Neuronal stem cell (in vitro differentiated cells): ENCODE measurements around the gene TXNL4B.

ENCODE experiments used
- DNase-seq: peaks from one replicate; pipeline ENCODE4 v3.0.0-alpha.2; 2013; ENCODE audit warnings: low spot score
- H2AFZ ChIP-seq: one replicate; pipeline ENCODE4 v1.6.1; 2013; ENCODE audit warnings: mild to moderate bottlenecking, low read length, inconsistent platforms
- H2AK5ac ChIP-seq: 2 replicates; pipeline ENCODE4 v1.6.1; 2013; ENCODE audit warnings: low read depth, mild to moderate bottlenecking, inconsistent platforms, low read length, moderate library complexity, mixed read lengths
- H2BK120ac ChIP-seq: 2 replicates; pipeline ENCODE4 v1.6.1; 2013; ENCODE audit warnings: low read depth, mild to moderate bottlenecking, inconsistent platforms, low read length, moderate library complexity, mixed read lengths
- H2BK12ac ChIP-seq: one replicate; pipeline ENCODE4 v1.6.1; 2013; ENCODE audit warnings: low read length, inconsistent platforms
- H2BK15ac ChIP-seq: 2 replicates; pipeline ENCODE4 v1.6.1; 2013; ENCODE audit warnings: mild to moderate bottlenecking, low read length, inconsistent platforms, mixed read lengths
- H2BK5ac ChIP-seq: one replicate; pipeline ENCODE4 v1.6.1; 2013; ENCODE audit warnings: inconsistent platforms, mild to moderate bottlenecking, low read length, moderate library complexity
- H3K14ac ChIP-seq: one replicate; pipeline ENCODE4 v1.6.1; 2013; ENCODE audit warnings: low read length, inconsistent platforms
- H3K18ac ChIP-seq: 2 replicates; pipeline ENCODE4 v1.6.1; 2013; ENCODE audit warnings: low read length, inconsistent platforms
- H3K23ac ChIP-seq: 2 replicates; pipeline ENCODE4 v1.6.1; 2013; ENCODE audit warnings: low read depth, mild to moderate bottlenecking, mixed read lengths, low read length, inconsistent platforms; ENCODE audit not compliant: poor library complexity
- H3K27ac ChIP-seq: replicated peaks from 3 replicates; pipeline ENCODE4 v1.5.1; 2013; ENCODE audit warnings: low read length, inconsistent platforms
- H3K27me3 ChIP-seq, 3 experiments: 2 replicates each; pipeline ENCODE4 v1.6.1; 2013; ENCODE audit warnings: low read length in 3 of 3, mild to moderate bottlenecking in 2 of 3, inconsistent platforms in 1 of 3, low read depth in 1 of 3, mixed read lengths in 1 of 3, moderate library complexity in 1 of 3; ENCODE audit not compliant: control insufficient read depth in 3 of 3, insufficient read depth in 3 of 3
- H3K36me3 ChIP-seq, 2 donors: replicated peaks in 1 of 2; 2 replicates each; pipeline ENCODE4 v1.6.1; 2013; ENCODE audit warnings: low read length in 2 of 2; ENCODE audit not compliant: control insufficient read depth in 2 of 2, insufficient read depth in 2 of 2
- H3K4ac ChIP-seq: 2 replicates; pipeline ENCODE4 v1.6.1; 2013; ENCODE audit warnings: inconsistent platforms, mild to moderate bottlenecking, low read length, moderate library complexity
- H3K4me1 ChIP-seq, 2 donors: 1 replicate in 1 of 2; 2 replicates in 1 of 2; pipeline ENCODE4 v1.6.1; 2013; ENCODE audit warnings: low read length in 2 of 2, low read depth in 1 of 2; ENCODE audit not compliant: control insufficient read depth in 2 of 2, insufficient read depth in 1 of 2
- H3K4me2 ChIP-seq: one replicate; pipeline ENCODE4 v1.6.1; 2013; ENCODE audit warnings: mild to moderate bottlenecking, low read length, inconsistent platforms; ENCODE audit not compliant: insufficient read depth, poor library complexity, severe bottlenecking
- H3K4me3 ChIP-seq, 2 donors: 2 replicates each; pipeline ENCODE4 v1.5.1; 2013; ENCODE audit warnings: low read length in 2 of 2, mild to moderate bottlenecking in 2 of 2, inconsistent platforms in 1 of 2, moderate library complexity in 1 of 2
- H3K79me1 ChIP-seq: one replicate; pipeline ENCODE4 v1.6.1; 2013; ENCODE audit warnings: low read depth, mild to moderate bottlenecking, inconsistent platforms, low read length, moderate library complexity
- H3K9ac ChIP-seq: one replicate; pipeline ENCODE4 v1.6.1; 2013; ENCODE audit warnings: mild to moderate bottlenecking, low read depth, low read length, inconsistent platforms; ENCODE audit not compliant: poor library complexity
- H3K9me3 ChIP-seq, 2 donors: replicated peaks in 1 of 2; 2 replicates each; pipeline versions ENCODE3 to v1.6.1; 2013; ENCODE audit warnings: low read length in 2 of 2, mild to moderate bottlenecking in 2 of 2, inconsistent platforms in 1 of 2, low read depth in 1 of 2, mixed read lengths in 1 of 2, moderate library complexity in 1 of 2; ENCODE audit not compliant: control insufficient read depth in 2 of 2, insufficient read depth in 1 of 2
- H4K8ac ChIP-seq: one replicate; pipeline ENCODE4 v1.6.1; 2013; ENCODE audit warnings: low read depth, mild to moderate bottlenecking, inconsistent platforms, low read length, moderate library complexity
- H4K91ac ChIP-seq: one replicate; pipeline ENCODE4 v1.6.1; 2013; ENCODE audit warnings: low read length, low read depth, mild to moderate bottlenecking, inconsistent platforms; ENCODE audit not compliant: poor library complexity
- WGBS, 2 donors: extraction: QIAGEN DNeasy Blood & Tissue Kit; methylation state at CpG; one replicate each; pipeline ENCODE4 v1.1.7; 2013; ENCODE audit warnings: missing lambda C conversion rate in 2 of 2, mixed read lengths in 1 of 2; ENCODE audit not compliant: insufficient read length in 2 of 2, insufficient replicate concordance in 1 of 2; ENCODE audit errors: extremely low coverage in 2 of 2; 5-methylcytosine and 5-hydroxymethylcytosine counted together

TXNL4B gene

DNA sequence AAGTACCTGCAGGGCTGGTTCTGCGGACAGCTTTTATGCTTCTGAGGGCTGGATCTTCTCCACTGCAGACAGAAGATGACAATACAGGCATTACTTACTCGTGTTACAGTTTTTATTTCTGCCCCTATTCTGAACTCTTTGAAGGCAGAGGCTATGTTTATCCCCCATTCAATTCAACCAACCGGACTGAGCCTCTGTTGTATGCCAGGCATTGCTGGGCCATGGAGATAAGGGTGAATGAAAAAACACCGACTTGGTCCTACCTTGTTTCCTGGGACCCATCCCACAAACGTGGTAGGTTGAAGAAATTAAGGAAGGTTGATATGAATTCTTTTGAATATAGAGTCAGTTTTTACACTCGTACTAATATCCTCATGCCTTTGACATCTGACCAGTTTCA, 49.1 kb downstream of the TXNL4B start:
- no peaks in the 10 kb centered on the region for H3K79me1 ChIP-seq
- no peak overlapping the region for H3K27ac ChIP-seq
- H2BK5ac ChIP-seq, result no peak overlapping the region
- no peak overlapping the region for H3K4me2 ChIP-seq
- no peak overlapping the region for H3K23ac ChIP-seq
- no peak overlapping the region for H3K18ac ChIP-seq
- H4K91ac ChIP-seq, result no peak overlapping the region
- H3K9ac ChIP-seq, result no peak overlapping the region
- no peaks in the 10 kb centered on the region for H3K27me3 ChIP-seq
- DNase-seq, result no peak
- no peak overlapping the region for H2AFZ ChIP-seq
- no peak overlapping the region for H3K4ac ChIP-seq
- no peak overlapping the region for H2BK15ac ChIP-seq
- H3K4me1 ChIP-seq, result no peaks in the 10 kb centered on the region
- H2AK5ac ChIP-seq, result no peak overlapping the region
- H3K36me3 ChIP-seq, result no peaks in the 10 kb centered on the region
- H4K8ac ChIP-seq, result no peak overlapping the region
- no peak overlapping the region for H3K4me3 ChIP-seq
- H3K14ac ChIP-seq, result no peak overlapping the region
- WGBS, 2 donors, result no CpG with 5 or more reads among the region's 6 CpGs
- peaks cover 0 to 4% of the 10 kb centered on the region in 2 donors for H3K9me3 ChIP-seq
- H2BK120ac ChIP-seq, result no peak overlapping the region
- H2BK12ac ChIP-seq, result no peak overlapping the region

DNA sequence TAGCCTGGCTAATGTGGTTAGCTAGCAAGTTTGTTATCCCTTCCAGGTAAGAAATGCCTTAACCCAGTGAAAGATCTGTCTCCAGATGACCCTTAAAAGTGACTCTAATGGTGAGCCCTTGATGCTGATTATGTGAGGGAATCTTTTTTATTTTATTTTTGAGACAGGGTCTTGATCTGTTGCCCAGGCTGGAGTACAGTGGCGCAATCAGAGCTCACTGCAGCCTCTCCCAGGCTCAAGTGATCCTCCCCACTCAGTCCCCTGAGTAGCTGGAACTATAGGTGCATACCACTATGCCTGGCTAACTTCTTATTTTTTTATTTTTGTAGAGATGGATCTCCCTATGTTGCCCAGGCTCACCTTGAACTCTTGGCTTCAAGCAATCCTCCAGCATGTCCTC, 49.9 kb downstream of the TXNL4B start:
- Histone ChIP-seq H3K23ac (no peak overlapping the region), H2BK5ac (no peak overlapping the region), H3K9me3 (no peaks in the 10 kb centered on the region), H4K8ac (no peak overlapping the region), H2BK12ac (no peak overlapping the region), H3K36me3 (no peaks in the 10 kb centered on the region), H3K18ac (no peak overlapping the region), H2BK120ac (no peak overlapping the region), H3K4me1 (no peaks in the 10 kb centered on the region), H3K27me3 (no peaks in the 10 kb centered on the region), H3K4me3 (no peak overlapping the region), H3K4ac (no peak overlapping the region), H2AFZ (no peak overlapping the region), H3K4me2 (no peak overlapping the region), H3K14ac (no peak overlapping the region), H3K79me1 (no peaks in the 10 kb centered on the region), H2BK15ac (no peak overlapping the region), H2AK5ac (no peak overlapping the region), H4K91ac (no peak overlapping the region), H3K27ac (no peak overlapping the region), H3K9ac (no peak overlapping the region)
- no CpG with 5 or more reads among the region's 1 CpG for WGBS, 2 donors
- no peak for DNase-seq

DNA sequence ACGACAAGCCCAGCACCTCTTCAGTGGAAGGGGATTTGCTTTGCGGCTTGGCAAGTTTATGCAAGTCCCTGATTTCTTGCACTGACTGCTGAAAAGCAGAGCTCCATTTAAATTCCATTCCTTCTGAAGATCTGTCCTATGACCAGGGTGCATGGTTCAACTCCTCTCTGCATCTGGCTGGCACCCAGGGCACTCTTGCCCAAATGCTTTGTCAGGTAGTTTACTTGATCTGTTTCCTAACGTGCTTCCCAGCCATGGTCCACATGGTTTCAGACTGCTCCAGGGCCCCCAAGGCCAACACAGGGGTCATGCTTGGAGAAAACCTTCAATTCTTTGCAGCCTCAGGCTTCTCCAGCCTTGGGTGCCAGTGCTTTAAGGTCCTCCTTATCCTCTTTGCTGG, 50.4 kb downstream of the TXNL4B start:
- Histone ChIP-seq H3K27me3 (no peaks in the 10 kb centered on the region), H3K79me1 (no peaks in the 10 kb centered on the region), H3K4me3 (peak overlapping the region in 1 of 2 donors; percentile 42), H3K9ac (no peak overlapping the region), H2BK15ac (no peak overlapping the region), H3K36me3 (no peaks in the 10 kb centered on the region), H2AFZ (no peak overlapping the region), H3K27ac (no peak overlapping the region), H4K8ac (no peak overlapping the region), H3K9me3 (no peaks in the 10 kb centered on the region), H3K4ac (no peak overlapping the region), H4K91ac (no peak overlapping the region), H3K14ac (no peak overlapping the region), H3K4me2 (no peak overlapping the region), H2AK5ac (no peak overlapping the region), H2BK120ac (no peak overlapping the region), H3K4me1 (no peaks in the 10 kb centered on the region), H3K23ac (no peak overlapping the region), H2BK5ac (no peak overlapping the region), H3K18ac (no peak overlapping the region), H2BK12ac (no peak overlapping the region)
- no peak for DNase-seq
- no CpG with 5 or more reads among the region's 3 CpGs for WGBS, 2 donors

DNA sequence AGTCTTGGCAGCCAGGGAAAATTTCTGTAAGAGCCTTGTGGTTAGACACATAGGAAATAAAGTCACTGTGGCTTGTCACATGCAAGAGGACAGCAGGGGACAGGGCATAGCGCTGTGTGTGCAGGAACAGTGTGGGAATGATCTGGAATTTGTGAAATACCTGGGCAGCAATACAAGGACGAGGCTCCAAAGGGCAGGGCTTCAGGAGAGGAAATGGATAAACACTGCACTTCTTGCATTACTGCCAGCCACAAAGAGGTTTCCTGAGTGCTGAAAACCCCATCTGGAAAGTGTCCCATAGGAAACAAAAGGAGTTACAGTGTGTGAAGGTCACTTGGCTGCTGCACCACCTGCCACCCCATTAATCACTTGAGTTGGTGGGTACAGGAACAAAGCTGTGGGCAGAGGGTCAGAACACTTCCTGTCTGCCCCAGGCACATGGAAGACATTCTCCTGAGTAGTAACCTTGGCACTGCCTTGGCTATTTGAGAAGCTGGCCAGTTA, 51.2 kb downstream of the TXNL4B start:
- peak overlapping the region in 1 of 2 donors; percentile 53 for H3K4me3 ChIP-seq
- H2AFZ ChIP-seq, result no peak overlapping the region
- no CpG with 5 or more reads among the region's 2 CpGs for WGBS, 2 donors
- H3K79me1 ChIP-seq, result no peaks in the 10 kb centered on the region
- H3K27me3 ChIP-seq, result no peaks in the 10 kb centered on the region
- H2BK5ac ChIP-seq, result no peak overlapping the region
- H3K4me2 ChIP-seq, result no peak overlapping the region
- H2BK15ac ChIP-seq, result no peak overlapping the region
- no peak overlapping the region for H3K27ac ChIP-seq
- no peak overlapping the region for H3K14ac ChIP-seq
- DNase-seq, result no peak
- no peak overlapping the region for H2BK120ac ChIP-seq
- H2BK12ac ChIP-seq, result no peak overlapping the region
- no peak overlapping the region for H2AK5ac ChIP-seq
- no peak overlapping the region for H4K8ac ChIP-seq
- H3K4me1 ChIP-seq, result no peaks in the 10 kb centered on the region
- no peaks in the 10 kb centered on the region for H3K36me3 ChIP-seq
- no peak overlapping the region for H4K91ac ChIP-seq
- no peaks in the 10 kb centered on the region for H3K9me3 ChIP-seq
- H3K4ac ChIP-seq, result no peak overlapping the region
- no peak overlapping the region for H3K23ac ChIP-seq
- no peak overlapping the region for H3K9ac ChIP-seq
- no peak overlapping the region for H3K18ac ChIP-seq
